B cell (primary cell): Measurements from ENCODE around the gene MMP3. TPM values are rescaled to one million over a fixed set of nuclear protein-coding genes. Genes with fewer than 3 reads are reported as not detected.

ENCODE experiments used
- ATAC-seq: fragments of 200-7000 bp; cut with Tn5 transposase; one replicate; pipeline ENCODE4 v1.10.0; 2021; ENCODE audit warnings: low read depth, mild to moderate bottlenecking, moderate number of reproducible peaks, moderate library complexity
- CTCF ChIA-PET: fragments of 350-600 bp; sonication (Branson Sonifier 250); formaldehyde crosslinking; loops from one replicate; lab custom pipeline; 2021; ENCODE audit warnings: antibody characterized with exemption, inconsistent platforms; lab: Charles Lee
- POLR2A ChIA-PET: fragments of 350-600 bp; sonication (Branson Sonifier 250); formaldehyde crosslinking; loops from one replicate; lab custom pipeline; 2021; ENCODE audit warnings: antibody characterized with exemption; lab: Charles Lee
- DNase-seq: peaks from one replicate; pipeline ENCODE4 v3.0.0; 2013
- H2AFZ ChIP-seq: 2 replicates; pipeline ENCODE4 v1.6.1; 2012; ENCODE audit warnings: mild to moderate bottlenecking, low read depth, low read length; ENCODE audit not compliant: insufficient read depth, poor library complexity, severe bottlenecking
- H3K27ac ChIP-seq, 2 donors: 1 replicate in 1 of 2; 2 replicates in 1 of 2; pipeline ENCODE4 v1.5.1; 2012 to 2013; ENCODE audit warnings: low read length in 2 of 2, mild to moderate bottlenecking in 2 of 2, moderate library complexity in 1 of 2
- H3K27me3 ChIP-seq, 4 experiments: fragments of 200-600 bp in 1 of 4; sonication (generic) in 1 of 4; replicated peaks in 1 of 4; 1 replicate in 2 of 4; 2 replicates in 2 of 4; pipeline versions ENCODE4 v1.6.1 to v1.7.0; 2013 to 2016; ENCODE audit warnings: low read length in 3 of 4, mild to moderate bottlenecking in 2 of 4, mixed read lengths in 1 of 4, moderate library complexity in 1 of 4; ENCODE audit not compliant: insufficient read depth in 4 of 4, control insufficient read depth in 3 of 4; ENCODE audit errors: control extremely low read depth in 1 of 4
- H3K36me3 ChIP-seq, 2 experiments: replicated peaks in 1 of 2; 1 replicate in 1 of 2; 2 replicates in 1 of 2; pipeline versions ENCODE4 v1.6.1 to v1.7.1; 2013; ENCODE audit warnings: low read length in 1 of 2; ENCODE audit not compliant: insufficient read depth in 2 of 2, control insufficient read depth in 1 of 2; ENCODE audit errors: control extremely low read depth in 1 of 2, extremely low read depth in 1 of 2
- H3K4me1 ChIP-seq, 2 donors: fragments of 200-600 bp in 1 of 2; sonication (generic) in 1 of 2; 1 replicate in 1 of 2; 2 replicates in 1 of 2; pipeline versions ENCODE4 v1.5.1 to v1.6.1; 2013 to 2017; ENCODE audit warnings: low read length in 2 of 2; ENCODE audit not compliant: control insufficient read depth in 2 of 2, insufficient read depth in 2 of 2
- H3K4me2 ChIP-seq: replicated peaks from 2 replicates; pipeline ENCODE3; 2012; ENCODE audit warnings: mild to moderate bottlenecking, low read depth, low read length; ENCODE audit not compliant: poor library complexity, severe bottlenecking
- H3K4me3 ChIP-seq, 5 experiments: fragments of 200-600 bp in 1 of 5; sonication (generic) in 1 of 5; 1 replicate in 3 of 5; 2 replicates in 2 of 5; pipeline versions ENCODE4 v1.5.1 to v1.7.0; 2011 to 2016; ENCODE audit warnings: low read length in 4 of 5, mild to moderate bottlenecking in 4 of 5, low read depth in 2 of 5, control low read depth in 1 of 5, moderate library complexity in 1 of 5; ENCODE audit not compliant: insufficient read depth in 1 of 5; ENCODE audit errors: control extremely low read depth in 1 of 5, extremely low read depth in 1 of 5
- H3K79me2 ChIP-seq: fragments of 200-600 bp; sonication (generic); one replicate; pipeline ENCODE4 v1.6.0; 2016; ENCODE audit warnings: low read length; ENCODE audit not compliant: control insufficient read depth, insufficient read depth
- H3K9ac ChIP-seq: fragments of 200-600 bp; sonication (generic); 2 replicates; pipeline ENCODE4 v1.6.1; 2017; ENCODE audit warnings: mild to moderate bottlenecking, low read length, moderate library complexity
- H3K9me3 ChIP-seq, 3 donors: one replicate each; pipeline versions ENCODE4 v1.6.1 to v1.7.1; 2013; ENCODE audit warnings: low read length in 2 of 3; ENCODE audit not compliant: control insufficient read depth in 2 of 3, insufficient read depth in 1 of 3; ENCODE audit errors: control extremely low read depth in 1 of 3
- H4K20me1 ChIP-seq: 2 replicates; pipeline ENCODE4 v1.6.0; 2012; ENCODE audit warnings: mild to moderate bottlenecking, low read length; ENCODE audit not compliant: insufficient read depth, control insufficient read depth, poor library complexity, severe bottlenecking
- H3K27ac Mint-ChIP-seq: one replicate; pipeline ENCODE4 v1.8.0; 2021; ENCODE audit warnings: mixed read lengths
- H3K27me3 Mint-ChIP-seq: one replicate; pipeline ENCODE4 v1.8.0; 2021; ENCODE audit warnings: mixed read lengths
- H3K4me1 Mint-ChIP-seq: one replicate; pipeline ENCODE4 v1.8.0; 2021; ENCODE audit warnings: mixed read lengths
- H3K4me3 Mint-ChIP-seq: one replicate; pipeline ENCODE4 v1.8.0; 2021; ENCODE audit warnings: mixed read lengths
- H3K9me3 Mint-ChIP-seq: one replicate; pipeline ENCODE4 v1.8.0; 2022; ENCODE audit warnings: mixed read lengths; ENCODE audit not compliant: insufficient read depth
- CTCF ChIP-seq: fragments of 200-600 bp; IDR thresholded peaks from one replicate; pipeline ENCODE4 v1.8.0; 2022; ENCODE audit warnings: antibody characterized with exemption, mild to moderate bottlenecking
- EZH2 ChIP-seq: IDR thresholded peaks from 2 replicates; pipeline ENCODE4 v1.6.1; 2012; ENCODE audit warnings: borderline replicate concordance, low read depth, mild to moderate bottlenecking, moderate library complexity, low read length; ENCODE audit not compliant: insufficient read depth, poor library complexity, severe bottlenecking
- WGBS: methylation state at CpG from one replicate; pipeline ENCODE4 v1.1.5; 2013; ENCODE audit warnings: missing lambda C conversion rate; ENCODE audit not compliant: insufficient coverage; 5-methylcytosine and 5-hydroxymethylcytosine counted together
- intact Hi-C: fragments of 100-400 bp; cut with micrococcal nuclease; formaldehyde crosslinking; loops from one replicate; pipeline ENCODE4 v1.10.0; 2022
- polyA plus RNA-seq: library from polyadenylated mRNA; depleted of rRNA; stranded (reverse); fragments of >200 nt; gene quantifications from 2 replicates; pipeline ENCODE4 v1.2.3, GENCODE V29; 2012
- total RNA-seq, 2 donors: library from RNA; stranded (reverse); fragments of 120-200 nt in 1 of 2; gene quantifications; 1 replicate in 1 of 2; 2 replicates in 1 of 2; pipeline versions ENCODE4 v1.2.3 to v1.2.4, GENCODE V29; 2013 to 2022

MMP3 gene
- total and polyA plus RNA-seq, 2 donors (not counting 1 experiment from before 2014, with no cell fraction given) = not detected

- H3K4me2 ChIP-seq = no peak overlapping the region
- WGBS = no CpG with 5 or more reads among the region's 3 CpGs
- no peak for DNase-seq
- ChIA-PET POLR2A (no interaction called here), CTCF (no interaction called here)
- H3K9ac ChIP-seq = no peak overlapping the region
- no peaks in the 10 kb centered on the region for H3K79me2 ChIP-seq
- no peaks in the 10 kb centered on the region for H3K9me3 Mint-ChIP-seq
- H3K4me3 ChIP-seq = no peak overlapping the region
- H3K4me1 ChIP-seq = no peaks in the 10 kb centered on the region
- H3K36me3 ChIP-seq = no peaks in the 10 kb centered on the region
- peaks cover 16% of the 10 kb centered on the region for H3K27me3 Mint-ChIP-seq
- H3K27me3 ChIP-seq = no peaks in the 10 kb centered on the region
- intact Hi-C loops = no loop called here
- H3K27ac Mint-ChIP-seq = no peak overlapping the region
- H3K4me1 Mint-ChIP-seq = no peaks in the 10 kb centered on the region
- H3K27ac ChIP-seq = no peak overlapping the region
- no peak for ATAC-seq
- no peaks in the 10 kb centered on the region for H3K9me3 ChIP-seq
- no peak overlapping the region for H2AFZ ChIP-seq
- H4K20me1 ChIP-seq = no peaks in the 10 kb centered on the region
- no peak for TF ChIP-seq CTCF
- TF ChIP-seq EZH2 = no peak
- no peak overlapping the region for H3K4me3 Mint-ChIP-seq
These were observed 2.9 kb upstream of the MMP3 start for GRCh38 chr11:102846292-102846691.

GRCh38 chr11:102842930-102843329, 479 bp downstream of the MMP3 start:
- H2AFZ ChIP-seq = no peak overlapping the region
- DNase-seq (no peak), ATAC-seq (no peak)
- H3K79me2 ChIP-seq = no peaks in the 10 kb centered on the region
- H3K27me3 Mint-ChIP-seq = peaks cover 16% of the 10 kb centered on the region
- H3K4me3 ChIP-seq = no peak overlapping the region
- ChIA-PET CTCF (no interaction called here), POLR2A (no interaction called here)
- no peaks in the 10 kb centered on the region for H3K9me3 Mint-ChIP-seq
- H3K27ac Mint-ChIP-seq = no peak overlapping the region
- no peak overlapping the region for H3K9ac ChIP-seq
- H3K4me1 Mint-ChIP-seq = no peaks in the 10 kb centered on the region
- no peaks in the 10 kb centered on the region for H3K4me1 ChIP-seq
- H3K36me3 ChIP-seq = no peaks in the 10 kb centered on the region
- H3K27me3 ChIP-seq = no peaks in the 10 kb centered on the region
- WGBS = no CpG with 5 or more reads among the region's 1 CpG
- TF ChIP-seq EZH2 = no peak
- no peak for TF ChIP-seq CTCF
- no peak overlapping the region for H3K4me3 Mint-ChIP-seq
- intact Hi-C loops = no loop called here
- H3K9me3 ChIP-seq = no peaks in the 10 kb centered on the region
- H3K27ac ChIP-seq = no peak overlapping the region
- no peaks in the 10 kb centered on the region for H4K20me1 ChIP-seq
- no peak overlapping the region for H3K4me2 ChIP-seq
